Measurements from ENCODE around the gene PYDC1.

- TF ChIP-seq SUZ12 (IDR thresholded peaks at IDR 0.05) = no peak
- no peak for TF ChIP-seq PKNOX1 (IDR thresholded peaks at IDR 0.05)
- TF ChIP-seq FOXA1 (IDR thresholded peaks at IDR 0.05) = no peak
- no peak for TF ChIP-seq SP1 (IDR thresholded peaks at IDR 0.05)
- no peak for TF ChIP-seq ELF4 (IDR thresholded peaks at IDR 0.05)
- TF ChIP-seq L3MBTL2 (conservative IDR thresholded peaks at IDR 0.05) = no peak
These were observed 35.7 kb downstream of the PYDC1 start for GRCh38 chr16:31181102-31181830.
